Hepatocyte (in vitro differentiated cells): ENCODE results near the gene CRAMP1.

Experiments
- EZH2 ChIP-seq: fragments of 200-600 bp; sonication (generic); IDR thresholded peaks from 2 replicates; pipeline ENCODE4 v1.6.1; 2016; ENCODE audit warnings: antibody characterized with exemption, mild to moderate bottlenecking, borderline replicate concordance
- EZH2phosphoT487 ChIP-seq: fragments of 200-600 bp; sonication (generic); IDR thresholded peaks from one replicate; pipeline ENCODE4 v1.6.1; 2018; ENCODE audit warnings: antibody characterized with exemption, mild to moderate bottlenecking, low read depth, moderate library complexity; ENCODE audit not compliant: unreplicated experiment, severe bottlenecking
- TF ChIP-seq, protein P1 (sequence below): fragments of 200-600 bp; sonication (generic); IDR thresholded peaks from 2 replicates; pipeline ENCODE4 v1.5.1; 2016; ENCODE audit warnings: antibody characterized with exemption, mild to moderate bottlenecking; ENCODE audit not compliant: poor library complexity

DNA sequence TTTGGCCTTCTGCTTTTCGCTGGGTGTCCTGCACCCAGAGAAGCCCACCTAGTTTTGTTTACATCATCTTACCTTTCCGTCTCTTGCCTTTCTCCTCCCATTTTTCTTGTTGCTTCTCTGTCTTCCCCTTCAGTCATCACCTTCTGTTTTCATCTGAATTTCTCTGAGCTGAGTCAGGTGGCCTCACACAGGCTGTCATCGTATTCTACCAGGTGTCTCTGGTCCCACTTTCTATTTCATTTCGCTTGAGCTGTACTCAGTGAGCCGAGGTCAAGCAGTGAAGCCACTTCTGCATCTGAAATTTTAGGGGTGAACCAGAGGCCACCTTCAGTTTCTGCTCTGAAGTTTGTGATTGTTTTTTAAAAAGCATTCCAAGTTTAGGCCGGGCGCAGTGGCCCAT, 9.7 kb downstream of the CRAMP1 start:
- TF ChIP-seq, protein P1, sequence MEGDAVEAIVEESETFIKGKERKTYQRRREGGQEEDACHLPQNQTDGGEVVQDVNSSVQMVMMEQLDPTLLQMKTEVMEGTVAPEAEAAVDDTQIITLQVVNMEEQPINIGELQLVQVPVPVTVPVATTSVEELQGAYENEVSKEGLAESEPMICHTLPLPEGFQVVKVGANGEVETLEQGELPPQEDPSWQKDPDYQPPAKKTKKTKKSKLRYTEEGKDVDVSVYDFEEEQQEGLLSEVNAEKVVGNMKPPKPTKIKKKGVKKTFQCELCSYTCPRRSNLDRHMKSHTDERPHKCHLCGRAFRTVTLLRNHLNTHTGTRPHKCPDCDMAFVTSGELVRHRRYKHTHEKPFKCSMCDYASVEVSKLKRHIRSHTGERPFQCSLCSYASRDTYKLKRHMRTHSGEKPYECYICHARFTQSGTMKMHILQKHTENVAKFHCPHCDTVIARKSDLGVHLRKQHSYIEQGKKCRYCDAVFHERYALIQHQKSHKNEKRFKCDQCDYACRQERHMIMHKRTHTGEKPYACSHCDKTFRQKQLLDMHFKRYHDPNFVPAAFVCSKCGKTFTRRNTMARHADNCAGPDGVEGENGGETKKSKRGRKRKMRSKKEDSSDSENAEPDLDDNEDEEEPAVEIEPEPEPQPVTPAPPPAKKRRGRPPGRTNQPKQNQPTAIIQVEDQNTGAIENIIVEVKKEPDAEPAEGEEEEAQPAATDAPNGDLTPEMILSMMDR = no peak
- TF ChIP-seq EZH2 (no peak), EZH2phosphoT487 (no peak)
